GM23338 (cell line): Measurements from ENCODE around the gene HECTD1. TPM values are rescaled to one million over a fixed set of nuclear protein-coding genes. Genes with fewer than 3 reads are reported as not detected.

Experiments used
- ATAC-seq: fragments of 200-7000 bp; cut with Tn5 transposase; 3 replicates; pipeline ENCODE4 v1.9.1; 2020
- DNase-seq: peaks from one replicate; pipeline ENCODE4 v3.0.0-alpha.2; 2015; ENCODE audit warnings: low spot score
- H2AFZ ChIP-seq: fragments of 200-600 bp; sonication (generic); 2 replicates; pipeline ENCODE4 v1.8.0; 2016; ENCODE audit warnings: antibody characterized with exemption, mild to moderate bottlenecking, moderate library complexity
- H3F3A ChIP-seq: fragments of 200-600 bp; sonication (generic); replicated peaks from 2 replicates; pipeline ENCODE4 v1.8.0; 2017; ENCODE audit warnings: antibody characterized with exemption, mixed run types, low read depth
- H3K27ac ChIP-seq: fragments of 200-600 bp; sonication (generic); 2 replicates; pipeline ENCODE4 v1.6.1; 2016; ENCODE audit warnings: low read depth
- H3K27me3 ChIP-seq: fragments of 200-600 bp; sonication (generic); 2 replicates; pipeline ENCODE4 v1.8.0; 2016; ENCODE audit warnings: mild to moderate bottlenecking, mixed run types, moderate library complexity; ENCODE audit not compliant: insufficient read depth
- H3K36me3 ChIP-seq: fragments of 200-600 bp; sonication (generic); 2 replicates; pipeline ENCODE4 v1.8.0; 2016; ENCODE audit warnings: mild to moderate bottlenecking; ENCODE audit not compliant: insufficient read depth
- H3K4me1 ChIP-seq: fragments of 200-600 bp; sonication (generic); 2 replicates; pipeline ENCODE4 v1.8.0; 2016; ENCODE audit warnings: mild to moderate bottlenecking, moderate library complexity; ENCODE audit not compliant: insufficient read depth
- H3K4me2 ChIP-seq: fragments of 200-600 bp; sonication (generic); 2 replicates; pipeline ENCODE4 v1.7.1; 2017; ENCODE audit warnings: mixed run types
- H3K4me3 ChIP-seq: fragments of 200-600 bp; sonication (generic); 2 replicates; pipeline ENCODE4 v1.6.1; 2016; ENCODE audit warnings: mixed run types
- H3K79me2 ChIP-seq: fragments of 200-600 bp; sonication (generic); replicated peaks from 2 replicates; pipeline ENCODE4 v1.8.0; 2017; ENCODE audit warnings: mild to moderate bottlenecking; ENCODE audit not compliant: insufficient read depth
- H3K9me2 ChIP-seq: fragments of 200-600 bp; sonication (generic); 2 replicates; pipeline ENCODE4 v1.8.0; 2017; ENCODE audit not compliant: insufficient read depth
- H4K20me1 ChIP-seq: fragments of 200-600 bp; sonication (generic); replicated peaks from 2 replicates; pipeline ENCODE4 v1.8.0; 2017; ENCODE audit warnings: mild to moderate bottlenecking; ENCODE audit not compliant: insufficient read depth
- H3K27ac Mint-ChIP-seq: 2 replicates; pipeline ENCODE4 v1.8.0; 2020; ENCODE audit warnings: inconsistent platforms, mild to moderate bottlenecking, moderate library complexity, mixed read lengths
- H3K27me3 Mint-ChIP-seq: 3 replicates; pipeline ENCODE4 v1.8.0; 2022; ENCODE audit warnings: low read depth, mild to moderate bottlenecking, moderate library complexity, mixed read lengths, inconsistent platforms; ENCODE audit not compliant: insufficient read depth, poor library complexity
- H3K36me3 Mint-ChIP-seq: 3 replicates; pipeline ENCODE4 v1.8.0; 2021; ENCODE audit warnings: low read depth, mild to moderate bottlenecking, inconsistent platforms, moderate library complexity, mixed read lengths
- H3K4me1 Mint-ChIP-seq: 3 replicates; pipeline ENCODE4 v1.8.0; 2020; ENCODE audit warnings: mild to moderate bottlenecking, inconsistent platforms, mixed read lengths
- H3K4me3 Mint-ChIP-seq: 3 replicates; pipeline ENCODE4 v1.8.0; 2021; ENCODE audit warnings: moderate library complexity, mild to moderate bottlenecking, inconsistent platforms, mixed read lengths
- H3K9me3 Mint-ChIP-seq: 3 replicates; pipeline ENCODE4 v1.8.0; 2020; ENCODE audit warnings: moderate library complexity, mild to moderate bottlenecking, inconsistent platforms, mixed read lengths
- CREB1 ChIP-seq: fragments of 250-450 bp; sonication (Bioruptor Pico); IDR thresholded peaks from 2 replicates; pipeline ENCODE4 v1.5.0; 2020; ENCODE audit warnings: low read depth, mild to moderate bottlenecking, moderate library complexity
- EZH2 ChIP-seq: fragments of 200-600 bp; sonication (generic); IDR thresholded peaks from one replicate; pipeline ENCODE4 v1.8.0; 2017; ENCODE audit warnings: antibody characterized with exemption, mild to moderate bottlenecking, low read depth; ENCODE audit not compliant: unreplicated experiment
- JUNB ChIP-seq: IDR thresholded peaks from one replicate; pipeline ENCODE4 v1.6.1; 2016; ENCODE audit warnings: antibody characterized with exemption; ENCODE audit not compliant: unreplicated experiment
- NANOG ChIP-seq: IDR thresholded peaks from 2 replicates; pipeline ENCODE4 v1.6.1; 2016; ENCODE audit warnings: antibody characterized with exemption, borderline replicate concordance
- REST ChIP-seq: IDR thresholded peaks from one replicate; pipeline ENCODE4 v1.6.1; 2018; ENCODE audit warnings: antibody characterized with exemption; ENCODE audit not compliant: unreplicated experiment
- STAT1 ChIP-seq: IDR thresholded peaks from one replicate; pipeline ENCODE4 v1.6.1; 2016; ENCODE audit warnings: antibody characterized with exemption; ENCODE audit not compliant: unreplicated experiment
- ZNF331 ChIP-seq: fragments of 250-450 bp; sonication (Bioruptor Pico); IDR thresholded peaks from 2 replicates; pipeline ENCODE4 v1.5.0; 2020; ENCODE audit warnings: low read depth, mild to moderate bottlenecking, moderate library complexity
- polyA plus RNA-seq: library from polyadenylated mRNA; unstranded; fragments of >200 nt; fragmentation: Nextera tagmentation; extraction: Ambion mirVana; gene quantifications from 2 replicates; pipeline ENCODE4 v1.2.1, GENCODE V29; 2016
- total RNA-seq: library from RNA; depleted of rRNA; stranded (reverse); fragments of >200 nt; shearing (Covaris generic); gene quantifications from 2 replicates; pipeline ENCODE4 v1.2.3, GENCODE V29; 2014
- TF ChIP-seq, protein P1 (sequence below), 2 experiments: fragments of 200-600 bp in 1 of 2; sonication (generic) in 1 of 2; conservative IDR thresholded peaks; 2 replicates each; pipeline versions ENCODE4 v1.5.1 to v1.6.1; 2016 to 2017; ENCODE audit warnings: antibody characterized with exemption in 2 of 2, low read depth in 2 of 2, mild to moderate bottlenecking in 2 of 2, moderate library complexity in 1 of 2
- TF ChIP-seq, protein P2 (sequence below): fragments of 250-450 bp; sonication (Bioruptor Pico); IDR thresholded peaks from 2 replicates; pipeline ENCODE4 v1.5.0; 2020; ENCODE audit warnings: mild to moderate bottlenecking, moderate library complexity
- TF ChIP-seq, protein P3 (sequence below): IDR thresholded peaks from 2 replicates; pipeline ENCODE4 v1.6.1; 2016; ENCODE audit warnings: antibody characterized with exemption

Gene HECTD1
- total and polyA plus RNA-seq, 2 experiments from 2014 or later = 42.1 to 132 TPM

GRCh38 chr14:31085027-31085426 is 122.6 kb downstream of the HECTD1 start:
- Mint-ChIP-seq H3K27me3 (peaks cover 2% of the 10 kb centered on the region), H3K9me3 (no peaks in the 10 kb centered on the region), H3K27ac (no peak overlapping the region), H3K4me3 (no peak overlapping the region), H3K36me3 (no peaks in the 10 kb centered on the region), H3K4me1 (no peaks in the 10 kb centered on the region)
- Histone ChIP-seq H3K27me3 (no peaks in the 10 kb centered on the region), H3K9me2 (no peaks in the 10 kb centered on the region), H3K27ac (no peak overlapping the region), H4K20me1 (no peaks in the 10 kb centered on the region), H3K4me3 (no peak overlapping the region), H2AFZ (no peak overlapping the region), H3K4me1 (no peaks in the 10 kb centered on the region), H3K79me2 (no peaks in the 10 kb centered on the region), H3K4me2 (no peak overlapping the region), H3K36me3 (no peaks in the 10 kb centered on the region), H3F3A (no peaks in the 10 kb centered on the region)
- ATAC-seq (no peak), DNase-seq (no peak)
- TF ChIP-seq, protein P1, sequence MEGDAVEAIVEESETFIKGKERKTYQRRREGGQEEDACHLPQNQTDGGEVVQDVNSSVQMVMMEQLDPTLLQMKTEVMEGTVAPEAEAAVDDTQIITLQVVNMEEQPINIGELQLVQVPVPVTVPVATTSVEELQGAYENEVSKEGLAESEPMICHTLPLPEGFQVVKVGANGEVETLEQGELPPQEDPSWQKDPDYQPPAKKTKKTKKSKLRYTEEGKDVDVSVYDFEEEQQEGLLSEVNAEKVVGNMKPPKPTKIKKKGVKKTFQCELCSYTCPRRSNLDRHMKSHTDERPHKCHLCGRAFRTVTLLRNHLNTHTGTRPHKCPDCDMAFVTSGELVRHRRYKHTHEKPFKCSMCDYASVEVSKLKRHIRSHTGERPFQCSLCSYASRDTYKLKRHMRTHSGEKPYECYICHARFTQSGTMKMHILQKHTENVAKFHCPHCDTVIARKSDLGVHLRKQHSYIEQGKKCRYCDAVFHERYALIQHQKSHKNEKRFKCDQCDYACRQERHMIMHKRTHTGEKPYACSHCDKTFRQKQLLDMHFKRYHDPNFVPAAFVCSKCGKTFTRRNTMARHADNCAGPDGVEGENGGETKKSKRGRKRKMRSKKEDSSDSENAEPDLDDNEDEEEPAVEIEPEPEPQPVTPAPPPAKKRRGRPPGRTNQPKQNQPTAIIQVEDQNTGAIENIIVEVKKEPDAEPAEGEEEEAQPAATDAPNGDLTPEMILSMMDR (conservative IDR thresholded peaks at IDR 0.05; ENCODE audit: low read depth in 2 of 2) = no peak
- TF ChIP-seq NANOG = no peak
- TF ChIP-seq, protein P2, sequence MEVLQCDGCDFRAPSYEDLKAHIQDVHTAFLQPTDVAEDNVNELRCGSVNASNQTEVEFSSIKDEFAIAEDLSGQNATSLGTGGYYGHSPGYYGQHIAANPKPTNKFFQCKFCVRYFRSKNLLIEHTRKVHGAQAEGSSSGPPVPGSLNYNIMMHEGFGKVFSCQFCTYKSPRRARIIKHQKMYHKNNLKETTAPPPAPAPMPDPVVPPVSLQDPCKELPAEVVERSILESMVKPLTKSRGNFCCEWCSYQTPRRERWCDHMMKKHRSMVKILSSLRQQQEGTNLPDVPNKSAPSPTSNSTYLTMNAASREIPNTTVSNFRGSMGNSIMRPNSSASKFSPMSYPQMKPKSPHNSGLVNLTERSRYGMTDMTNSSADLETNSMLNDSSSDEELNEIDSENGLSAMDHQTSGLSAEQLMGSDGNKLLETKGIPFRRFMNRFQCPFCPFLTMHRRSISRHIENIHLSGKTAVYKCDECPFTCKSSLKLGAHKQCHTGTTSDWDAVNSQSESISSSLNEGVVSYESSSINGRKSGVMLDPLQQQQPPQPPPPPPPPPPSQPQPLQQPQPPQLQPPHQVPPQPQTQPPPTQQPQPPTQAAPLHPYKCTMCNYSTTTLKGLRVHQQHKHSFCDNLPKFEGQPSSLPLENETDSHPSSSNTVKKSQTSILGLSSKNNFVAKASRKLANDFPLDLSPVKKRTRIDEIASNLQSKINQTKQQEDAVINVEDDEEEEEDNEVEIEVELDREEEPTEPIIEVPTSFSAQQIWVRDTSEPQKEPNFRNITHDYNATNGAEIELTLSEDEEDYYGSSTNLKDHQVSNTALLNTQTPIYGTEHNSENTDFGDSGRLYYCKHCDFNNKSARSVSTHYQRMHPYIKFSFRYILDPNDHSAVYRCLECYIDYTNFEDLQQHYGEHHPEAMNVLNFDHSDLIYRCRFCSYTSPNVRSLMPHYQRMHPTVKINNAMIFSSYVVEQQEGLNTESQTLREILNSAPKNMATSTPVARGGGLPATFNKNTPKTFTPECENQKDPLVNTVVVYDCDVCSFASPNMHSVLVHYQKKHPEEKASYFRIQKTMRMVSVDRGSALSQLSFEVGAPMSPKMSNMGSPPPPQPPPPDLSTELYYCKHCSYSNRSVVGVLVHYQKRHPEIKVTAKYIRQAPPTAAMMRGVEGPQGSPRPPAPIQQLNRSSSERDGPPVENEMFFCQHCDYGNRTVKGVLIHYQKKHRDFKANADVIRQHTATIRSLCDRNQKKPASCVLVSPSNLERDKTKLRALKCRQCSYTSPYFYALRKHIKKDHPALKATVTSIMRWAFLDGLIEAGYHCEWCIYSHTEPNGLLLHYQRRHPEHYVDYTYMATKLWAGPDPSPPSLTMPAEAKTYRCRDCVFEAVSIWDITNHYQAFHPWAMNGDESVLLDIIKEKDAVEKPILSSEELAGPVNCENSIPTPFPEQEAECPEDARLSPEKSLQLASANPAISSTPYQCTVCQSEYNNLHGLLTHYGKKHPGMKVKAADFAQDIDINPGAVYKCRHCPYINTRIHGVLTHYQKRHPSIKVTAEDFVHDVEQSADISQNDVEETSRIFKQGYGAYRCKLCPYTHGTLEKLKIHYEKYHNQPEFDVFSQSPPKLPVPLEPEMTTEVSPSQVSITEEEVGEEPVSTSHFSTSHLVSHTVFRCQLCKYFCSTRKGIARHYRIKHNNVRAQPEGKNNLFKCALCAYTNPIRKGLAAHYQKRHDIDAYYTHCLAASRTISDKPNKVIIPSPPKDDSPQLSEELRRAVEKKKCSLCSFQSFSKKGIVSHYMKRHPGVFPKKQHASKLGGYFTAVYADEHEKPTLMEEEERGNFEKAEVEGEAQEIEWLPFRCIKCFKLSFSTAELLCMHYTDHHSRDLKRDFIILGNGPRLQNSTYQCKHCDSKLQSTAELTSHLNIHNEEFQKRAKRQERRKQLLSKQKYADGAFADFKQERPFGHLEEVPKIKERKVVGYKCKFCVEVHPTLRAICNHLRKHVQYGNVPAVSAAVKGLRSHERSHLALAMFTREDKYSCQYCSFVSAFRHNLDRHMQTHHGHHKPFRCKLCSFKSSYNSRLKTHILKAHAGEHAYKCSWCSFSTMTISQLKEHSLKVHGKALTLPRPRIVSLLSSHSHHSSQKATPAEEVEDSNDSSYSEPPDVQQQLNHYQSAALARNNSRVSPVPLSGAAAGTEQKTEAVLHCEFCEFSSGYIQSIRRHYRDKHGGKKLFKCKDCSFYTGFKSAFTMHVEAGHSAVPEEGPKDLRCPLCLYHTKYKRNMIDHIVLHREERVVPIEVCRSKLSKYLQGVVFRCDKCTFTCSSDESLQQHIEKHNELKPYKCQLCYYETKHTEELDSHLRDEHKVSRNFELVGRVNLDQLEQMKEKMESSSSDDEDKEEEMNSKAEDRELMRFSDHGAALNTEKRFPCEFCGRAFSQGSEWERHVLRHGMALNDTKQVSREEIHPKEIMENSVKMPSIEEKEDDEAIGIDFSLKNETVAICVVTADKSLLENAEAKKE (CRISPR knock-in tag) = no peak
- no peak for TF ChIP-seq STAT1
- no peak for TF ChIP-seq ZNF331
- TF ChIP-seq EZH2 = no peak
- TF ChIP-seq CREB1 (CRISPR knock-in tag) = no peak
- TF ChIP-seq JUNB = no peak
- TF ChIP-seq REST = no peak
- TF ChIP-seq, protein P3, sequence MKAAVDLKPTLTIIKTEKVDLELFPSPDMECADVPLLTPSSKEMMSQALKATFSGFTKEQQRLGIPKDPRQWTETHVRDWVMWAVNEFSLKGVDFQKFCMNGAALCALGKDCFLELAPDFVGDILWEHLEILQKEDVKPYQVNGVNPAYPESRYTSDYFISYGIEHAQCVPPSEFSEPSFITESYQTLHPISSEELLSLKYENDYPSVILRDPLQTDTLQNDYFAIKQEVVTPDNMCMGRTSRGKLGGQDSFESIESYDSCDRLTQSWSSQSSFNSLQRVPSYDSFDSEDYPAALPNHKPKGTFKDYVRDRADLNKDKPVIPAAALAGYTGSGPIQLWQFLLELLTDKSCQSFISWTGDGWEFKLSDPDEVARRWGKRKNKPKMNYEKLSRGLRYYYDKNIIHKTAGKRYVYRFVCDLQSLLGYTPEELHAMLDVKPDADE = no peak
